Gastroesophageal sphincter (tissue), 4 donors: ENCODE measurements around the gene VSNL1. TPM values are rescaled to one million over a fixed set of nuclear protein-coding genes. Genes with fewer than 3 reads are reported as not detected.

Experiments
- ATAC-seq: fragments of 150-250 bp; one replicate; pipeline ENCODE4 v1.9.1; 2016; ENCODE audit warnings: mild to moderate bottlenecking, moderate library complexity
- H3K27ac ChIP-seq, 4 donors: fragments of 200-600 bp; sonication (generic) in 3 of 4; 1 replicate in 3 of 4; 2 replicates in 1 of 4; pipeline ENCODE4 v1.5.1; 2016 to 2019
- H3K27me3 ChIP-seq: fragments of 200-600 bp; sonication (generic); one replicate; pipeline ENCODE4 v1.5.1; 2019
- H3K36me3 ChIP-seq, 2 donors: fragments of 200-600 bp; sonication (generic); one replicate each; pipeline ENCODE4 v1.5.1; 2019; ENCODE audit warnings: control low read depth in 1 of 2
- H3K4me1 ChIP-seq, 3 donors: fragments of 200-600 bp; sonication (generic); 1 replicate in 2 of 3; 2 replicates in 1 of 3; pipeline ENCODE4 v1.5.1; 2016 to 2019; ENCODE audit warnings: control low read depth in 2 of 3
- H3K4me3 ChIP-seq, 2 donors: fragments of 200-600 bp; sonication (generic); one replicate each; pipeline ENCODE4 v1.5.1; 2019; ENCODE audit warnings: mild to moderate bottlenecking in 1 of 2, moderate library complexity in 1 of 2
- H3K9me3 ChIP-seq, 3 donors: fragments of 200-600 bp; sonication (generic); one replicate each; pipeline ENCODE4 v1.5.1; 2017 to 2019; ENCODE audit warnings: control low read depth in 2 of 3
- EP300 ChIP-seq: sonication (generic); formaldehyde crosslinking; IDR thresholded peaks from one replicate; pipeline ENCODE4 v1.6.1; 2017; ENCODE audit warnings: antibody characterized with exemption, mild to moderate bottlenecking
- POLR2A ChIP-seq, 2 donors: fragments of 450-650 bp; IDR thresholded peaks; one replicate each; pipeline ENCODE4 v1.6.1; 2017; ENCODE audit warnings: antibody characterized with exemption in 2 of 2, mild to moderate bottlenecking in 2 of 2, moderate library complexity in 1 of 2
- POLR2AphosphoS5 ChIP-seq: sonication (generic); formaldehyde crosslinking; IDR thresholded peaks from one replicate; pipeline ENCODE4 v1.6.1; 2017; ENCODE audit warnings: antibody characterized with exemption
- WGBS, 2 donors: methylation state at CpG; one replicate each; pipeline ENCODE4 v1.1.5; 2018; ENCODE audit warnings: low coverage in 1 of 2; 5-methylcytosine and 5-hydroxymethylcytosine counted together
- total RNA-seq, 4 donors: library from RNA; depleted of rRNA; stranded (reverse); fragments of >200 nt; gene quantifications; one replicate each; pipeline ENCODE4 v1.1.0, GENCODE V29; 2016
- TF ChIP-seq, protein P1 (sequence below), 4 experiments: fragments of 200-600 bp in 2 of 4; fragments of 450-650 bp in 2 of 4; sonication (generic) in 1 of 4; IDR thresholded peaks; one replicate each; pipeline ENCODE4 v1.5.1; 2017 to 2019; ENCODE audit warnings: antibody characterized with exemption in 4 of 4, mild to moderate bottlenecking in 2 of 4, moderate library complexity in 2 of 4

Gene VSNL1
- total RNA-seq, 4 donors from 2014 or later, result 0.40 to 5.2 (median 0.76) TPM

DNA sequence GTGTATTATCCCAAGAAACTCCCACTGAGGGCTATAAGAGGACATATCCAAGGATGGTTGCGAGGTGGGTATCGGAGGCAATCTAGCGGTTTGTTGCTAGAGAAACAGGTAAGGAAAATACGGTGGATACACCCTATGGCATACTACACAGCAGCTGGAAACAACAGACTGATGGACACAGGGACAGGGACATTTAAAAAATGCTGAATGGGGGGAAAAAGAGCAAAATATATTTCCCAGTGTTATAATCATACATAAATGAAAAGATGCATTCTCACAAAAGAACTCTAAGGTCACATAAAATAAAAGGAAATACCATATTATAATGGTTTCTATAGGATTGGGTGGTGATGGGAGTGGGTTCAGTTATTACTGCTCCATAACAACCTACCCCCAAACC lies 117.3 kb downstream of the VSNL1 start:
- no peak for ATAC-seq
- no peaks in the 10 kb centered on the region for H3K9me3 ChIP-seq
- H3K27ac ChIP-seq, result no peak overlapping the region
- TF ChIP-seq EP300 (no peak), POLR2AphosphoS5 (no peak), POLR2A (IDR thresholded peaks at IDR 0.05) (no peak)
- TF ChIP-seq, protein P1, sequence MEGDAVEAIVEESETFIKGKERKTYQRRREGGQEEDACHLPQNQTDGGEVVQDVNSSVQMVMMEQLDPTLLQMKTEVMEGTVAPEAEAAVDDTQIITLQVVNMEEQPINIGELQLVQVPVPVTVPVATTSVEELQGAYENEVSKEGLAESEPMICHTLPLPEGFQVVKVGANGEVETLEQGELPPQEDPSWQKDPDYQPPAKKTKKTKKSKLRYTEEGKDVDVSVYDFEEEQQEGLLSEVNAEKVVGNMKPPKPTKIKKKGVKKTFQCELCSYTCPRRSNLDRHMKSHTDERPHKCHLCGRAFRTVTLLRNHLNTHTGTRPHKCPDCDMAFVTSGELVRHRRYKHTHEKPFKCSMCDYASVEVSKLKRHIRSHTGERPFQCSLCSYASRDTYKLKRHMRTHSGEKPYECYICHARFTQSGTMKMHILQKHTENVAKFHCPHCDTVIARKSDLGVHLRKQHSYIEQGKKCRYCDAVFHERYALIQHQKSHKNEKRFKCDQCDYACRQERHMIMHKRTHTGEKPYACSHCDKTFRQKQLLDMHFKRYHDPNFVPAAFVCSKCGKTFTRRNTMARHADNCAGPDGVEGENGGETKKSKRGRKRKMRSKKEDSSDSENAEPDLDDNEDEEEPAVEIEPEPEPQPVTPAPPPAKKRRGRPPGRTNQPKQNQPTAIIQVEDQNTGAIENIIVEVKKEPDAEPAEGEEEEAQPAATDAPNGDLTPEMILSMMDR (IDR thresholded peaks at IDR 0.05), result no peak
- 90 to 95% methylated on average over 4 of the region's 4 CpGs for WGBS, 2 donors
- H3K4me3 ChIP-seq, result no peak overlapping the region
- no peaks in the 10 kb centered on the region for H3K27me3 ChIP-seq
- H3K4me1 ChIP-seq, result no peaks in the 10 kb centered on the region
- H3K36me3 ChIP-seq, result peaks cover 0 to 17% of the 10 kb centered on the region in 2 donors

DNA sequence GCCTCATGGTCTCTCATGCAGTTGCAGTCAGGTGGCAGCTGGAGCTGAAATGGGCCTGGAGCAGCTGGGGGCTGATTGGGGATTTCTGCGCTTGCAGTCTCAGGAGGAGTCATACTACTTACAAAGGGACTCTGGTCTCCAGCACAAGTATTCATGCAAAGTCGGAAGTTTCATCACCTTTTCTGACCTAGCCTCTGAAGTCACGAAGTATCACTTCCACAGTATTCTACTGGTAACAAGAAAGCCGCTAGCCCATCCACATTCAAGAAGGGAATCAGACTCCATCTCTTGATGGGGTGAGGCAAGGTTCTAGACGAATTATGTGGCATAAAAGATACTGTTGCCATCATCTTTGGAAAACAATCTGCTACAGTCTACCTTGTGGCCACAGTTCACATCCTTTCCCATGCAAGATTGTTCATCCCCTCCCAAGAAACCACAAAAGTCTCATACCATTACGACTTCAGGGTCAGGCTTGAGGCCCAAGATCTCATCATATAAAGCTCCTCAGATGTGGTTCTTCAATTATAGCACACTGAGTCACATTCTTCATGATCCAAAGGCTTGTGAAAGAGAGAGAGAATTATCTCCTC lies 117.9 kb downstream of the VSNL1 start:
- H3K4me1 ChIP-seq, result no peaks in the 10 kb centered on the region
- H3K4me3 ChIP-seq, result no peak overlapping the region
- ATAC-seq, result no peak
- no peaks in the 10 kb centered on the region for H3K9me3 ChIP-seq
- H3K27me3 ChIP-seq, result no peaks in the 10 kb centered on the region
- no peak overlapping the region for H3K27ac ChIP-seq
- peaks cover 0 to 17% of the 10 kb centered on the region in 2 donors for H3K36me3 ChIP-seq
- TF ChIP-seq EP300 (no peak), POLR2AphosphoS5 (no peak), POLR2A (IDR thresholded peaks at IDR 0.05) (no peak)
- TF ChIP-seq, protein P1 (IDR thresholded peaks at IDR 0.05), result no peak
- 74 to 85% methylated on average over 4 to 6 of the region's 6 CpGs for WGBS, 2 donors

DNA sequence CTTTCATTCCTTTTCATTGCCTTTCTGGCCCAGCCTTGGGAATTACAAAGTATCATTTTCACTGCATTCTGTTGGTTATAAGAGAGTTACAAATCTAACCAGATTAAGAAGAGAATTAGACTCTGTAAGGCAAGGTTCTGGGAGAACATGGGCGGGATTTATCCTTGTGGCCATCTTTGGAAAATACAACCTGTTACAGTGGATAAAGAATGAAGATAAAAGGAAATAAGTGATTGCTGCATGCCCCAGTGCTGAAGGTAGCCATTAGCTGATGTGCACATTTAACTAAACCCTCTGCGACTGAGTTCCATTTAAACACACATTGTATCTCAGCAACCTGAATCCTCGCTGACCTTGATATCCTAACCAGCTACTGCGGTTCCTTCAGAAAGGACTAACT lies 119.7 kb downstream of the VSNL1 start:
- no peak for ATAC-seq
- Histone ChIP-seq H3K27me3 (no peaks in the 10 kb centered on the region), H3K27ac (no peak overlapping the region), H3K9me3 (no peaks in the 10 kb centered on the region), H3K36me3 (peaks cover 0 to 33% of the 10 kb centered on the region in 2 donors), H3K4me1 (no peaks in the 10 kb centered on the region), H3K4me3 (no peak overlapping the region)
- TF ChIP-seq EP300, result no peak
- no peak for TF ChIP-seq POLR2AphosphoS5
- TF ChIP-seq, protein P1 (IDR thresholded peaks at IDR 0.05), result no peak
- TF ChIP-seq POLR2A (IDR thresholded peaks at IDR 0.05), result no peak
- WGBS, 2 donors, result 72% methylated on average over 4 of the region's 4 CpGs; no CpG with 5 or more reads in 1 of the 2 donors

DNA sequence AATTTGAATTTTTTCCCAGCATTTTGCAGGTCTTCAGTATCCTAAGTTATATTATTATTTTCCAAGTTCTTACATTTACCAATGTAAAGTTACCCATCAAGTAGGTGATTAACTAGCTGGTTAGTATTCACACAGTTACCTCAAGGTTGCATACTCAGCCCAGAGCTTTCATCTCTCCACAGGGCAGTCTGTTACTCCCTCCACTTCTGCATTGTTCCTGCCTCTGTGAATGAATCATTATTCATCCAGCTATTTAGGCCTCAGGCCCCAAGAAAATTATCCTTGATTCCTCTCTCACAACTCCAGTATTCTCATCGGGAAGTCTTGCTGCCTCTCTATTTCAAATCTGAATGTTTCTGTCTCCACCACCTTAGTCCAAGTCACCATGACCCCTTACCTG lies 121.0 kb downstream of the VSNL1 start:
- WGBS, 2 donors, result 78 to 83% methylated on average over 1 of the region's 1 CpG
- H3K36me3 ChIP-seq, result peaks cover 0 to 45% of the 10 kb centered on the region in 2 donors
- ATAC-seq, result no peak
- H3K27ac ChIP-seq, result no peak overlapping the region
- H3K4me3 ChIP-seq, result no peak overlapping the region
- TF ChIP-seq, protein P1 (IDR thresholded peaks at IDR 0.05), result no peak
- no peaks in the 10 kb centered on the region for H3K9me3 ChIP-seq
- H3K4me1 ChIP-seq, result no peaks in the 10 kb centered on the region
- no peaks in the 10 kb centered on the region for H3K27me3 ChIP-seq

DNA sequence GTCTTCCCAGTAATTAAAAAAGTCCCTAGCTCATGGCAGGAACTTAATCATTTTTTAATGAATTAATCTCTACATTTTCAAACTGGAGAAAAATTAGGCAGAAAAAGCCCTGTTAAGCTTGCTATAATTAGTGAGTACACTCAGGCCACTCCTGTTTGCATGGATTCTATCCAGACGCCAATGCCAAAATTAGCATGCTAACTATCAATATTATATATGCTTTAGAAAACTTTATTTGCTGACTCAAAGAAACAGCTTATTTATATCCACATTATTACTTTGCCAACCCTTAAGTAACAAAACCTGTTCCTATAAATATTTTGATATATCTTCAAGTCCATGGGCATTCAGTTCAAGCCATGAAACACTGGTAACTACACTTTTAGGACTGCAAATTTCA lies 122.2 kb downstream of the VSNL1 start:
- H3K27ac ChIP-seq, result no peak overlapping the region
- ATAC-seq, result no peak
- WGBS, 2 donors, result 71 to 78% methylated on average over 1 of the region's 1 CpG
- peaks cover 0 to 58% of the 10 kb centered on the region in 2 donors for H3K36me3 ChIP-seq
- H3K4me1 ChIP-seq, result no peaks in the 10 kb centered on the region
- no peaks in the 10 kb centered on the region for H3K27me3 ChIP-seq
- H3K9me3 ChIP-seq, result no peaks in the 10 kb centered on the region
- H3K4me3 ChIP-seq, result no peak overlapping the region
- no peak for TF ChIP-seq POLR2A (IDR thresholded peaks at IDR 0.05)
- no peak for TF ChIP-seq EP300
- no peak for TF ChIP-seq POLR2AphosphoS5
- TF ChIP-seq, protein P1 (IDR thresholded peaks at IDR 0.05), result no peak
